Iris pigment epithelial cell (primary cell): Measurements from ENCODE around the gene POR.
"Not testable (repeated sequence)": the region's sequence is repeated elsewhere in the genome, so short reads cannot be mapped to it uniquely, and the experiment has no call there.

Experiments used
- DNase-seq: peaks from one replicate; pipeline ENCODE4 v3.0.0-alpha.2; 2011; ENCODE audit warnings: low read depth

The POR gene

GRCh38 chr7:75885036-75885435, 29.9 kb upstream of the POR start:
- no peak for DNase-seq

GRCh38 chr7:75887669-75888369, 27.1 kb upstream of the POR start:
- DNase-seq, result no peak

DNA sequence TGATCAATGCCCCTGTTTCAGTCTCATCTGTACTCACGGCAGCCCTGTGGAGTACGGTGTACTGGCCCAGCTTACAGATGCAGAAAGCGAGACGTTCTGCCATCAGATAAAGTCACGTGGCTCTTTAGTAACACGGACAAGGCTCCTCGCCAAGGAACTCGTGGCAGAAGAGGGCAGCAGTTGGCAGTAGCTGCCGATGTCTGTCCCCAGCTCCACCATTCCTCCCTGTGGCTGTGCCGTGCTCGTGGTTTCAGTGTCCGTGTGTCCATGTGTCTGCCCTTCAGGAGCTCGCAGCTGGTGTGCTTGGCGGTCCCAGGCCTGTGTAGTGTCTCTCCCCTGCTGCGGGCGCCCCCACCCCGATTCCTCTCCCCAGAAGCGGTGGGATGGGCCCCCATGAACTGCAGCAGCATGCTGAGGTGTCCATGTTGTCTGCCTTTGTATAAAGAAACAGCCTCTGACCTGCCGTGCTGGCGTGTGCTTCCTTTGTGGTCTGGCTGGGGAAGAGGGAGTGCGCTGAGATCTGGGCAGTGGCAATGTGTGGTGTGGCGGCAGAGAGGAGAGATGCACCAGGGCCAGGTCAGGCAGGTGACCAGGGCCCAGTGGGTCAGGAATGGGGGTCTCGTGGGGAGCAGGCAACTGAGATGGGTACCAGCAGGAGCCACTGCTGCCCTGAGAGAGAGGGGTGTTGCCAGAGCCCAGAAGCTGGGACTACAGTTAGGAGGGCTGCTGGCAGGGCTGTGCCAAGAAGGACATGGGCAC, 26.3 kb upstream of the POR start:
- no peak for DNase-seq

DNA sequence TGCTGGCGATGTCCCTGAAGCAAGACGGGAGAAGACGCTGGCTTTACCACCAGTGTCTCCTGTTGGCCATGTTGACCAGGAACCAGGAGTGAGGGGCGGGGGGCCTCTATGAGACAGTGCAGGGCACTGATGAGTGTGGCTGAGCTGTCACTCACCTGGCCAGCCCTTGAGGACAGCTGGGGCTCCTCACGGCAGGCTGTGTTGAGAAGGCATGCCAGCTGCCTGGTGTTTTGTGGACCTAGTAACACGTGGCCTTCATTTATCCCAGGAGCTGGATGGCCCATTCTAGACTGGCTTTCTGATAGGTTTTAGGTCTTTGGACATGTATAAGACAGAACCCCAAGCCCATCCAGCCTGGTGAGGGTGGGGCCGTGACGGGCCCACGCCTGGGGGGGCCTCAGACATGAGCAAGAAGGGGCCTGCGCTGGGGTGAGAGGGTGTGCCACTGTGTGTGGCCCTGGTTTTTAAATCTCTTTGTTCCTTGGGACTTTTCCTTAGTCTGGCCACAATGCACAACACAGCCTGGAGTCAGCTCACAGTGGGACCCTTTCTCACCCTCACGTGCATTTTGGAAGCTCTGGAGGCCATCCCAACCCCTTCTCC, 25.6 kb upstream of the POR start:
- no peak for DNase-seq

DNA sequence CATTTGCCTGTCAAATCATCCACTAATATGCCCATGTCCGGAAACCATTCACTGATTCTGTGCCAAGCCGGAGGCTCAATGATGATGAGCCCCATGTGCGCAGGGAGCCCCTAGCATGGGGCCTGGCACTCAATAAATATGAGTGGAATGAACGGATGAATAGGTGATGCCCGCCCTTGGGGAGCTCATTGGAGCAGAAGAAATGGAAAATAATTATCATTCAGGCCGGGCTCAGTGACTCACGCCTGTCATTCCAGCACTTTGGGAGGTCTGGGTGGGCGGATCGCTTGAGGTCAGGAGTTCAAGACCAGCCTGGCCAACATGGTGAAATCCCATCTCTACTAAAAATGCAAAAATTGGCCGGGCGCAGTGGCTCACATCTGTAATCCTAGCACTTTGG, 25.1 kb upstream of the POR start:
- DNase-seq, result peak; percentile 76

DNA sequence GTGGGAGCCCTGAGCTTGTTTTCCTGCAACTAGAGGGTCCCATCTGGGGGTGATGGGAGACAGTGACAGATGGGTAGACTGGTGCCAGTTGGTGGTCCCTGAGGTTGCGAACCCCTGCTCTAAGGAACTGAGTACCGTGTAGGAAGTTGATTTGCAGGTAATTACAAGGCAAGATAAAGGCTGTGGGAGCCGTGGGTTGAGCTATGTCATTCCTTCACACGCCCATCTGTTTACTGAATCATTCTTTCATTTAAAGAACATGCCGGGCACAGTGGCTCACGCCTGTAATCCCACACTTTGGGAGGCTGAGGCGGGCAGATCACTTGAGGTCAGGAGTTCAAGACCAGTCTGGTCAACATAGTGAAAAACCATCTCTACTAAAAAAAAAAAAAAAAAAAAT, 23.7 kb upstream of the POR start:
- DNase-seq, result not testable (repeated sequence)

DNA sequence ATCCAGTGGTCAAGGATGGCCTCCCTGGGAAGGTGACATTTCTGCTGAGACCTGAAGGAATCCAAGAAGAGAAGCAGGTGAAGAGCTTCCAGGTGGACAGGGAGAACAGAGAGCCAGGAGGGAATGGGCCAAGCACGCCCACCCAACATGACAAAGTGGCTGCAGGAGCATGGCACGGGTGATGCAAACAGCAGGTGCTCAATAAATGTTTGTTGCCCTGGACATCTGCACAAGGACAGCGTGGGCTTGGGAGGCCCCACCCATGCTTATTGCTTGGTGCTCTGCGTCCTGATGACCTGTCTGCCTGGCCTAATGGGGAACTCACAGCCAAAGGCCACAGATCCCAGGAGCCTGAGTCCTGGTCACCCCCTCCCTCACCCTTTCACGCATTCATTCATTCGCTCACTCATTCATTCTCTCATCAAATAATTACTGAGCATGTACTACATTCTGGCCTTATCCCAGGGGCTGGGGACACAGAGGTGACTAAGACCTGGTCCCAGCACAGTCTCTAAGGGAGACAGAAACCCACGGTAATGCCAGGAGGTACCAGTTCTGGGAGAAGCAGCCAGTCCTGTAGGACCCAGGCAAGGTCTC, 23.0 kb upstream of the POR start:
- DNase-seq, result no peak

DNA sequence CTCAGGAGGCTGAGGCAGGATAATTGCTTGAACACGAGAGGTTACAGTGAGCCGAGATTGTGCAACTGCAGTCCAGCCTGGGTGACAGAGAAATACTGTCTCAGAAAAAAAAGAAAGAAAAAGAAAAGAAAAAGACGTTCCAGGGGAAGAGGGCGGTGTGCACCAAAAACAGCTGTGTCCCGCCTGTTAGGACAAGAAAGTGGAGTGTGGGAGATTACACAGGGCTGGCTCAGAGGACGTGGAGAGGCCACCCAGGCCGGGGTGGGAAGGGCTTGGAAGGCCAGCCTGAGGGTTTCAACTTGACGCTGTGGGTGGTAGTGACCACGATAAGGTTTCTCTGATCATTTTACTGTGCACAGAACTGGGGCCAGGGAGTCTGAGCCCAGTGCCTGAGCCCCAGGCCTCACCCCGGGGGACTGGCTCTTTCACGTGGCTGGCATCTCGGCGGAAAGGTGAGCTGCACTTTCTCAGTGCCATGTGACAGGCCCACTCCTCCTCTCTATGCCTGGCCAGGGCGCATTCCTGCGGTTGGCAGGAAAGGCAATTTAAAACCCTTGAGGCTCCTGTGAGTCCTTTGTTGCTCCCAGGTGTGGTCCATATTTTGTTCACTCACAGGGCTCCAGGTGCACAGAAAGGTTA, 22.2 kb upstream of the POR start:
- no peak for DNase-seq

GRCh38 chr7:75896803-75897327, 18.1 kb upstream of the POR start:
- no peak for DNase-seq

GRCh38 chr7:75900617-75901315, 14.2 kb upstream of the POR start:
- DNase-seq, result no peak

GRCh38 chr7:75905785-75906604, 9.0 kb upstream of the POR start:
- DNase-seq, result peak; percentile 85

DNA sequence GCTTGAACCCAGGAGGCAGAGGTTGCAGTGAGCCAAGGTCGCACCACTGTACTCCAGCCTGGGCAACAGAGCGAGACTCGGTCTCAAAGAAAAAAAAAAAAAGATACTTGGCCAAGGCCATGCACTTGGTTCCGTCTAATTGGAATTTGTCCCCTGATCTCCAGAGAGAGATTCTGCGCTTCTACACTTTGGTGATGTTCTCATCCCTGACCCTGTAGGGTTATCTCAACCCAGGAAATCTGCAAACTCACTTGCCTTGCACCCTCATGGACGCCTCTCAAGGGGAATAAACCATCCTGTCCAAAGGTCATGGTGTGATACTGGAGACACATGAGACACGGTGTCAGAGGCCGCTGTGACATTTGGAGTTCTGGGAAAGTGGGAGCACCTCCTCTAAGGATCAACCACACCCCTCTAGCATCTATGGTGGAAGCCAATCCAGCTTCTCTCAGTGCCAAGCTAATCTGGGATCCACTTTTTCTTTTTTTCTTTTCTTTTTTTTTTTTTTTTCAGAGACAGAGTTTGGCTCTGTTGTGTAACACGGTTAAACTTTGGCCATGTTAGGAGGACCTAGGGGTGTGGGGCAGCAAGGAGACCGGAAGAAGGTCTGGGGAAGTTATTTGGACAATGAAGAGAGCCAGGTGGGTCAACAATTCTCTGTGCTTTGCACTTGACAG, 7.8 kb upstream of the POR start:
- no peak for DNase-seq

GRCh38 chr7:75907668-75908039, 7.3 kb upstream of the POR start:
- DNase-seq, result not testable (repeated sequence)

GRCh38 chr7:75909521-75910132, 5.3 kb upstream of the POR start:
- DNase-seq, result no peak

GRCh38 chr7:75911186-75911585, 3.8 kb upstream of the POR start:
- DNase-seq, result not testable (repeated sequence)

DNA sequence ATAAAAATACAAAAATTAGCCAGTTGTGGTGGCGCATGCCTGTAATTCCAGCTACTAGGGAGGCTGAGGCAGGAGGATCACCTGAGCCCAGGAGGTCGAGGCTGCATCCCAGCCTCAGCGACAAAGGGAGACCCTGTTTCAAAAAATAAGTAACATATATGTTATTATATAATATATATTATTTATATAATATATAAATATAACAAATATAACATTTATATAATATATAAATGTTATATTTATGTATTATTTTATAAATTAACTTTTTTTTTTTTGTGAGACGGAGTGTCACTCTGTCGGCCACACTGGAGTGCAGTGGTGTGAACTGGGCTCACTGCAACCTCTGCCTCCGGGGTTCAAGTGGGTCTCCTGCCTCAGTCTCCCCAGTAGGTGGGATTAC, 1.5 kb upstream of the POR start:
- DNase-seq, result no peak

DNA sequence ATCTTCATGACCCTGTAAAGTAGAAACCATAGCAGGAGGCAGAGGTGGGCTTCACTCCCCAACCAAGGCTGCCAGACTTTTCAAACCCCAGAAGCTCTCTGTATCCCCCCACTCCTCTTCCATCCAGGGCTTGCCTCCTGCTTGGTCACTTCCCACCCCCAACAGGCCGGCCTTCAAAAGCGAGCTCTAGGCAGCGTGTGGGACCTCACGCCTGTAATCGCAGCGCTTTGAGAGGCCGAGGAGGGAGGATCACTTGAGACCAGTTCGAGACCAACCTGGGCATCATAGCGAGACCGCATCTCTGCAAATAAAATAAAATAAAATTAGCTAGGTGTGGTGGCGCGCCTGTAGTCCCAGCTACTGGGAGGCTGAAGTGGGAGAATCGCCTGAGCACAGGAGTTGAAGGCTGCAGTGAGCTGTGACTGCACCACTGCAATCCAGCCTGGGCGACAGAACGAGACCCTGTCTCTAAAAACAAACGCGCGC, 743 bp upstream of the POR start:
- DNase-seq, result no peak

DNA sequence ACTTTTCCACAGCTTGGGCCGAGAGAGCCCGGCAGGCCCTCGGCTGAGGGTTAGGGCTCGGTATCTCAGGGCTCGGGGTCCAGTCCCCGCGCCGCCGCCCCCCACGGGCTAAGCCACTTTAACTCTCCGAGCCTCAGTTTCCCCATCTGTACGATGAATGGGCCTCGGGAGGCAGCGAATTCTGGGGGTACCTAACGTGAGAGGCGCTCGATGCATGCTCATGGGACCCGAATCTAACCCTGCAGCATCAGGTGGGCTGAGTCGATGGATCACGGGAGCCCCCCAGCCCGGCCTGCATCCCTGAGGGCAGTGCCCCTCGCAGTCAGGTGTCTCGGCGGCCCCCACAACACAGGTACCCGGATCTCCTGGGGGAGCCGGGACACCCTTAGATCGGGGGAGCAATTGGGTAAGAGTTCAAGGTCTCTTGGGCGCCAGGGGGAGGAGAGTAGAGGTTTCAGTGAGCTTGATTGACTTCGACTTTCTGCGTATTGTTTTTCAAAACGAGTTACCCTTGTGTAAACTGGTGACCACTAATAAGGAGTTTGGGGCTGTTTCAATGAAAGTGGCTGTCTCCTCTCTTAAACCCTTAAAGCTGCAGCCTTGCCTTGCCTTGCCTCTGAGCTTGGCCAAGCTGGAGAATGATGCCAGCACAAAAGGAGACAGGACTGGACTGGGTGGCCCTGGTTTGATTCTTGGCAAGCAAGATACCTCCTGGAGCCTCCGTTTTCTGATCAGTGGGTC, 631 bp downstream of the POR start:
- peak; percentile 49 for DNase-seq

- no peak for DNase-seq
Observed at GRCh38 chr7:75916259-75916658, 1.3 kb downstream of the POR start.
